K562 (cell line): ENCODE measurements around the gene PHF1. TPM values are rescaled to one million over a fixed set of nuclear protein-coding genes. Genes with fewer than 3 reads are reported as not detected.

ENCODE experiments used
- BCLAF1 ChIP-seq, 2 experiments: fragments of 450-650 bp in 1 of 2; IDR thresholded peaks; 2 replicates each; pipeline ENCODE4 v1.6.1; 2011 to 2017; ENCODE audit warnings: low read depth in 2 of 2, antibody characterized with exemption in 1 of 2, borderline replicate concordance in 1 of 2, low read length in 1 of 2, mild to moderate bottlenecking in 1 of 2, mixed read lengths in 1 of 2; ENCODE audit not compliant: control insufficient read depth in 1 of 2
- RBM25 ChIP-seq: fragments of 200-400 bp; formaldehyde crosslinking; IDR thresholded peaks from 2 replicates; pipeline ENCODE4 v1.6.1; 2018; ENCODE audit warnings: low read length, low read depth, moderate library complexity; ENCODE audit not compliant: severe bottlenecking
- SRSF9 ChIP-seq: fragments of 200-400 bp; formaldehyde crosslinking; IDR thresholded peaks from 2 replicates; pipeline ENCODE4 v1.6.1; 2017; ENCODE audit warnings: low read depth, low read length, borderline replicate concordance
- TRIM24 ChIP-seq, 2 experiments: fragments of 450-650 bp; IDR thresholded peaks; 2 replicates each; pipeline ENCODE4 v1.6.1; 2016
- ZNF184 ChIP-seq: sonication (generic); formaldehyde crosslinking; IDR thresholded peaks from 2 replicates; pipeline ENCODE4 v1.5.0; 2020; ENCODE audit warnings: missing genetic modification reagents
- ZNF407 ChIP-seq: fragments of 450-650 bp; IDR thresholded peaks from 2 replicates; pipeline ENCODE4 v1.6.1; 2016; ENCODE audit warnings: low read depth
- ZNF699 ChIP-seq: fragments of 250-450 bp; sonication (Bioruptor Pico); IDR thresholded peaks from 2 replicates; pipeline ENCODE4 v1.8.0; 2021; ENCODE audit warnings: mild to moderate bottlenecking, moderate library complexity; ENCODE audit not compliant: insufficient replicate concordance
- ZNF785 ChIP-seq: fragments of 250-450 bp; sonication (Bioruptor Pico); IDR thresholded peaks from 2 replicates; pipeline ENCODE4 v1.4.0; 2020; ENCODE audit warnings: mild to moderate bottlenecking
- polyA plus RNA-seq, 8 experiments: library from polyadenylated mRNA; depleted of rRNA in 4 of 8; stranded (reverse) in 5 of 8; unstranded in 3 of 8; fragments of >200 nt; fragmentation: Nextera tagmentation in 2 of 8; fragmentation: Illumina TruSeq in 1 of 8; extraction: Ambion mirVana in 2 of 8; extraction: Trizol in 1 of 8; gene quantifications; 2 replicates each; pipeline versions ENCODE4 v1.2.1 to v1.2.3, GENCODE V29; 2011 to 2014; ENCODE audit warnings: inconsistent platforms in 1 of 8, missing spikeins in 1 of 8
- total RNA-seq, 7 experiments: library from RNA; depleted of rRNA in 6 of 7; stranded (reverse); fragments of >200 nt in 6 of 7; fragmentation: Illumina TruSeq in 2 of 7; extraction: Trizol in 2 of 7; gene quantifications; 2 replicates each; pipeline versions ENCODE4 v1.2.1 to v1.2.3, GENCODE V29; 2011 to 2021; ENCODE audit warnings: low replicate concordance in 1 of 7
- TF ChIP-seq, protein P1 (sequence below): sonication (generic); formaldehyde crosslinking; IDR thresholded peaks from 2 replicates; pipeline ENCODE4 v1.8.0; 2022; ENCODE audit warnings: mild to moderate bottlenecking, missing genetic modification reagents
- TF ChIP-seq, protein P2 (sequence below): IDR thresholded peaks from 2 replicates; pipeline ENCODE4 v1.6.1; 2011; ENCODE audit warnings: borderline replicate concordance, low read depth, mild to moderate bottlenecking, moderate library complexity, low read length; ENCODE audit not compliant: insufficient read depth, poor library complexity, severe bottlenecking

The PHF1 gene
- total and polyA plus RNA-seq, 9 of the 15 experiments (the other 6 are each of a cell fraction or from before 2014, with no cell fraction given) = 3.7 to 64.2 (median 33.7) TPM

- TF ChIP-seq BCLAF1 (IDR thresholded peaks at IDR 0.05; ENCODE audit: borderline replicate concordance in 1 of 2, control insufficient read depth in 1 of 2, low read depth in 2 of 2, low read length in 1 of 2) (0 out of 4 replicates have a peak, but pooled peaks of 1 of the 2 experiments have one; percentile 21), ZNF699 (CRISPR knock-in tag) (no peak), ZNF407 (no peak), TRIM24 (IDR thresholded peaks at IDR 0.05) (no peak), RBM25 (no peak), ZNF785 (CRISPR knock-in tag) (no peak), SRSF9 (no peak), ZNF184 (no peak)
- TF ChIP-seq, protein P1, sequence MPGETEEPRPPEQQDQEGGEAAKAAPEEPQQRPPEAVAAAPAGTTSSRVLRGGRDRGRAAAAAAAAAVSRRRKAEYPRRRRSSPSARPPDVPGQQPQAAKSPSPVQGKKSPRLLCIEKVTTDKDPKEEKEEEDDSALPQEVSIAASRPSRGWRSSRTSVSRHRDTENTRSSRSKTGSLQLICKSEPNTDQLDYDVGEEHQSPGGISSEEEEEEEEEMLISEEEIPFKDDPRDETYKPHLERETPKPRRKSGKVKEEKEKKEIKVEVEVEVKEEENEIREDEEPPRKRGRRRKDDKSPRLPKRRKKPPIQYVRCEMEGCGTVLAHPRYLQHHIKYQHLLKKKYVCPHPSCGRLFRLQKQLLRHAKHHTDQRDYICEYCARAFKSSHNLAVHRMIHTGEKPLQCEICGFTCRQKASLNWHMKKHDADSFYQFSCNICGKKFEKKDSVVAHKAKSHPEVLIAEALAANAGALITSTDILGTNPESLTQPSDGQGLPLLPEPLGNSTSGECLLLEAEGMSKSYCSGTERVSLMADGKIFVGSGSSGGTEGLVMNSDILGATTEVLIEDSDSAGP (CRISPR knock-in tag) = no peak
- TF ChIP-seq, protein P2, sequence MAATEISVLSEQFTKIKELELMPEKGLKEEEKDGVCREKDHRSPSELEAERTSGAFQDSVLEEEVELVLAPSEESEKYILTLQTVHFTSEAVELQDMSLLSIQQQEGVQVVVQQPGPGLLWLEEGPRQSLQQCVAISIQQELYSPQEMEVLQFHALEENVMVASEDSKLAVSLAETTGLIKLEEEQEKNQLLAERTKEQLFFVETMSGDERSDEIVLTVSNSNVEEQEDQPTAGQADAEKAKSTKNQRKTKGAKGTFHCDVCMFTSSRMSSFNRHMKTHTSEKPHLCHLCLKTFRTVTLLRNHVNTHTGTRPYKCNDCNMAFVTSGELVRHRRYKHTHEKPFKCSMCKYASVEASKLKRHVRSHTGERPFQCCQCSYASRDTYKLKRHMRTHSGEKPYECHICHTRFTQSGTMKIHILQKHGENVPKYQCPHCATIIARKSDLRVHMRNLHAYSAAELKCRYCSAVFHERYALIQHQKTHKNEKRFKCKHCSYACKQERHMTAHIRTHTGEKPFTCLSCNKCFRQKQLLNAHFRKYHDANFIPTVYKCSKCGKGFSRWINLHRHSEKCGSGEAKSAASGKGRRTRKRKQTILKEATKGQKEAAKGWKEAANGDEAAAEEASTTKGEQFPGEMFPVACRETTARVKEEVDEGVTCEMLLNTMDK = peak; percentile 97
Measured at GRCh38 chr6:33414592-33415271, 3.9 kb downstream of the PHF1 start (continued).
